ENCODE results near the gene ALKBH3. TPM values are rescaled to one million over a fixed set of nuclear protein-coding genes. Genes with fewer than 3 reads are reported as not detected.
A peak's percentile ranks its signal among the peaks of the same experiment; 100 is the strongest.

ALKBH3 gene
- total and polyA plus RNA-seq, 2 of the 13 experiments (the other 11 are each of a cell fraction or from before 2014, with no cell fraction given) = 17.8 to 36.1 TPM

DNA sequence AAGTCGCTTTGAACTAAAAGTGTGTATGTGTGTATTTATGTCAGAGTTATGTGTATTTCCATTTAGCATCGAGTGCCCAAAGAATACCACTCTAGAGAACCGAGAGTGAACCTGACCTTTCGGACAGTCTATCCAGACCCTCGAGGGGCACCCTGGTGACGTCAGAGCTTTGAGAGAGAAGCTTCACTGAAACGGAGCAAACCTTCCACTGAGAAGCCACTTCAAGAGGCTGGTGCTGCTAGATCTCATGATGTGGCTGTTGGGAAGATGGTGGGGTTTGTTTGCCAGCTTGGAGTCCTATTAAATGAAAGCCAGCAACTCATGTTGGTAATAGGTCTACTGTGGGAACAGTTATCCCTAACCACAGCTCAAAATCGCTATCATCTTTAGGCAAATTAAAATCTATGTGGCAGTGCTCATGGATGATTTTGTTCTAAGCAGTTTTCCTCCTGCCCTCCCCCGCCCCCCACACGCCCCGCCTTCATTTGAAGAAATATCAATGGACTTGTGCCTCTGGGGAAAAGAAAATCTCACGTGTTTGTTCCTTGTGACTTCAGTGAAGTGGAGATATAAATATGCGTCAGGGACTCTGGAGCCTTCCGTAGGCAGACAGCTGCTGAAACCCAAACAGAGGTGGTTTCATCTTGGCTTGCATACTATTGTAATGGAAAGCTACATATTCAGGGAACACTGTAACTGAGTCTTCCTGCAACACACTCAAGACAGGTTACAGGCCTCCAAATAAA lies 39.4 kb downstream of the ALKBH3 start:
- H3K27ac ChIP-seq (ENCODE audit: extremely low read length, insufficient read depth, low read length) = peak overlapping the region; percentile 25
- no peaks in the 10 kb centered on the region for H3K27me3 ChIP-seq (ENCODE audit: control insufficient read depth in 1 of 2, insufficient read depth in 2 of 2, low read length in 2 of 2)
- no peak overlapping the region for H3K4me3 ChIP-seq (replicated peaks in 1 of 3; ENCODE audit: insufficient read depth in 1 of 3, low read depth in 2 of 3, low read length in 3 of 3)
- intact Hi-C loops (cut with micrococcal nuclease; ENCODE audit: unreplicated experiment) (no loop called here), in situ Hi-C loops (cut with HindIII; ENCODE audit: extremely low pct_ligation_motif_present, low pct_unique_long_range_greater_than_20kb) (no loop called here)
- H3K79me2 ChIP-seq (ENCODE audit: insufficient read depth, low read length) = no peaks in the 10 kb centered on the region
- POLR2A ChIA-PET = no interaction called here
- ATAC-seq (no peak), DNase-seq (ENCODE audit: low spot score) (no peak), FAIRE-seq (no peak)
- TF ChIP-seq, protein P1, sequence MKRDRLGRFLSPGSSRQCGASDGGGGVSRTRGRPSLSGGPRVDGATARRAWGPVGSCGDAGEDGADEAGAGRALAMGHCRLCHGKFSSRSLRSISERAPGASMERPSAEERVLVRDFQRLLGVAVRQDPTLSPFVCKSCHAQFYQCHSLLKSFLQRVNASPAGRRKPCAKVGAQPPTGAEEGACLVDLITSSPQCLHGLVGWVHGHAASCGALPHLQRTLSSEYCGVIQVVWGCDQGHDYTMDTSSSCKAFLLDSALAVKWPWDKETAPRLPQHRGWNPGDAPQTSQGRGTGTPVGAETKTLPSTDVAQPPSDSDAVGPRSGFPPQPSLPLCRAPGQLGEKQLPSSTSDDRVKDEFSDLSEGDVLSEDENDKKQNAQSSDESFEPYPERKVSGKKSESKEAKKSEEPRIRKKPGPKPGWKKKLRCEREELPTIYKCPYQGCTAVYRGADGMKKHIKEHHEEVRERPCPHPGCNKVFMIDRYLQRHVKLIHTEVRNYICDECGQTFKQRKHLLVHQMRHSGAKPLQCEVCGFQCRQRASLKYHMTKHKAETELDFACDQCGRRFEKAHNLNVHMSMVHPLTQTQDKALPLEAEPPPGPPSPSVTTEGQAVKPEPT (CRISPR knock-in tag; IDR thresholded peaks at IDR 0.05; ENCODE audit: low read depth) = no peak
- TF ChIP-seq NCOA2 (CRISPR knock-in tag; IDR thresholded peaks at IDR 0.05) = no peak
- TF ChIP-seq ZSCAN12 (CRISPR knock-in tag; IDR thresholded peaks at IDR 0.05) = no peak
- no peak for TF ChIP-seq TEAD3 (CRISPR knock-in tag; optimal IDR thresholded peaks at IDR 0.05; ENCODE audit: borderline replicate concordance)
- TF ChIP-seq THAP11 (CRISPR knock-in tag; IDR thresholded peaks at IDR 0.05) = no peak
- TF ChIP-seq MYNN (CRISPR knock-in tag; IDR thresholded peaks at IDR 0.05; ENCODE audit: low read depth) = no peak
- TF ChIP-seq GATA4 (IDR thresholded peaks at IDR 0.05; ENCODE audit: borderline replicate concordance, low read depth) = no peak
- no peak for TF ChIP-seq EZH2 (conservative IDR thresholded peaks at IDR 0.05; ENCODE audit: low read depth, low read length)
- TF ChIP-seq MBD4 (IDR thresholded peaks at IDR 0.05; ENCODE audit: borderline replicate concordance, low read length) = no peak
- no peak for TF ChIP-seq RNF2 (conservative IDR thresholded peaks at IDR 0.05; ENCODE audit: low read depth)
- TF ChIP-seq ZNF263 (CRISPR knock-in tag; IDR thresholded peaks at IDR 0.05) = no peak
- TF ChIP-seq ZNF124 (CRISPR knock-in tag; IDR thresholded peaks at IDR 0.05) = no peak
- no peak for TF ChIP-seq ZNF569 (CRISPR knock-in tag; IDR thresholded peaks at IDR 0.05; ENCODE audit: borderline replicate concordance)
- no peak for TF ChIP-seq NRL (CRISPR knock-in tag; IDR thresholded peaks at IDR 0.05; ENCODE audit: borderline replicate concordance)
- no peak for TF ChIP-seq MXI1 (IDR thresholded peaks at IDR 0.05; ENCODE audit: borderline replicate concordance, low read depth, low read length)
- H3K9ac ChIP-seq (ENCODE audit: insufficient read depth, low read depth, low read length) = no peak overlapping the region
- H2AFZ ChIP-seq (ENCODE audit: low read length) = no peak overlapping the region
- peaks cover 17% of the 10 kb centered on the region for H3K4me1 ChIP-seq (ENCODE audit: insufficient read depth, low read length)
- CTCF ChIA-PET (ENCODE audit: low intra/inter-chr PET ratio, low total read pairs) = no interaction called here
- no peak overlapping the region for H3K4me2 ChIP-seq (ENCODE audit: low read depth, low read length)
- no TSS peak for BruUV-seq (replicated peaks)
- H3K9me3 ChIP-seq (ENCODE audit: low read length) = no peaks in the 10 kb centered on the region
- WGBS (ENCODE audit: low lambda C conversion rate) = 88% methylated on average over 14 of the region's 14 CpGs
- no peaks in the 10 kb centered on the region for H4K20me1 ChIP-seq (ENCODE audit: insufficient read depth, low read length)
- H3K36me3 ChIP-seq (replicated peaks in 1 of 2; ENCODE audit: control insufficient read depth in 1 of 2, insufficient read depth in 2 of 2, low read length in 2 of 2) = peaks cover 5 to 22% of the 10 kb centered on the region in 2 experiments
